CD4-positive, CD25-positive, alpha-beta regulatory T cell (primary cell): ENCODE data around the gene TSPAN18. TPM values are rescaled to one million over a fixed set of nuclear protein-coding genes. Genes with fewer than 3 reads are reported as not detected.

Experiments used
- ATAC-seq, 2 donors: fragments of 150-1000 bp; cut with Tn5 transposase; one replicate each; pipeline ENCODE4 v1.10.0; 2021; ENCODE audit warnings: low read depth in 2 of 2, moderate number of reproducible peaks in 2 of 2, moderate library complexity in 1 of 2
- DNase-seq, 3 donors: peaks; one replicate each; pipeline versions ENCODE4 v3.0.0 to v3.0.0-alpha.2; 2012 to 2022; ENCODE audit warnings: mixed read lengths in 1 of 3
- H3K27ac ChIP-seq: one replicate; pipeline ENCODE4 v1.7.0; 2013; ENCODE audit warnings: mild to moderate bottlenecking, low read length; ENCODE audit not compliant: insufficient read depth, poor library complexity, severe bottlenecking
- H3K27me3 ChIP-seq: one replicate; pipeline ENCODE4 v1.7.0; 2013; ENCODE audit warnings: low read length; ENCODE audit not compliant: control insufficient read depth, insufficient read depth
- H3K36me3 ChIP-seq: one replicate; pipeline ENCODE4 v1.7.0; 2013; ENCODE audit warnings: mild to moderate bottlenecking, low read length, moderate library complexity; ENCODE audit not compliant: control insufficient read depth, insufficient read depth
- H3K4me1 ChIP-seq: 2 replicates; pipeline ENCODE4 v1.7.0; 2013; ENCODE audit warnings: mild to moderate bottlenecking, low read length; ENCODE audit not compliant: insufficient read depth, control insufficient read depth, poor library complexity, severe bottlenecking
- H3K4me3 ChIP-seq: one replicate; pipeline ENCODE4 v1.7.0; 2013; ENCODE audit warnings: low read depth, mild to moderate bottlenecking, low read length, moderate library complexity
- H3K9me3 ChIP-seq, 2 experiments: 1 replicate in 1 of 2; 2 replicates in 1 of 2; pipeline ENCODE4 v1.7.0; 2013; ENCODE audit warnings: low read length in 2 of 2, mild to moderate bottlenecking in 1 of 2, moderate library complexity in 1 of 2; ENCODE audit not compliant: control insufficient read depth in 2 of 2
- H3K27ac Mint-ChIP-seq, 3 donors: one replicate each; pipeline ENCODE4 v1.8.0; 2020 to 2022; ENCODE audit warnings: mild to moderate bottlenecking in 3 of 3, mixed read lengths in 3 of 3, moderate library complexity in 2 of 3
- H3K27me3 Mint-ChIP-seq: one replicate; pipeline ENCODE4 v1.8.0; 2022; ENCODE audit warnings: mild to moderate bottlenecking, mixed read lengths
- H3K36me3 Mint-ChIP-seq: one replicate; pipeline ENCODE4 v1.8.0; 2020; ENCODE audit warnings: mixed read lengths
- H3K4me1 Mint-ChIP-seq, 4 donors: one replicate each; pipeline ENCODE4 v1.8.0; 2020 to 2022; ENCODE audit warnings: mixed read lengths in 4 of 4, mild to moderate bottlenecking in 1 of 4
- H3K4me3 Mint-ChIP-seq, 4 donors: one replicate each; pipeline ENCODE4 v1.8.0; 2020 to 2022; ENCODE audit warnings: mild to moderate bottlenecking in 4 of 4, mixed read lengths in 4 of 4, moderate library complexity in 3 of 4
- H3K9me3 Mint-ChIP-seq, 7 donors: one replicate each; pipeline ENCODE4 v1.8.0; 2020 to 2022; ENCODE audit warnings: mixed read lengths in 7 of 7, mild to moderate bottlenecking in 3 of 7, moderate library complexity in 2 of 7
- polyA plus RNA-seq, 4 donors: library from polyadenylated mRNA; unstranded; fragments of 300-500 nt; fragmentation: Illumina TruSeq; gene quantifications; one replicate each; pipeline ENCODE4 v1.2.3, GENCODE V29; 2021
- total RNA-seq: library from RNA; stranded (reverse); gene quantifications from one replicate; pipeline ENCODE4 v1.2.3, GENCODE V29; 2022

TSPAN18 gene
- total and polyA plus RNA-seq, 5 donors from 2014 or later = 3.2 to 36.9 (median 4.9) TPM

- Histone ChIP-seq H3K27me3 (no peaks in the 10 kb centered on the region), H3K27ac (no peak overlapping the region), H3K4me3 (no peak overlapping the region), H3K4me1 (no peaks in the 10 kb centered on the region), H3K9me3 (peaks cover 0 to 4% of the 10 kb centered on the region in 2 experiments), H3K36me3 (peaks cover 13% of the 10 kb centered on the region)
- Mint-ChIP-seq H3K9me3 (peaks cover 0 to 3% (median 0%) of the 10 kb centered on the region in 7 donors), H3K4me3 (no peak overlapping the region), H3K27me3 (peaks cover 11% of the 10 kb centered on the region), H3K27ac (no peak overlapping the region), H3K4me1 (peaks cover 0 to 27% (median 11%) of the 10 kb centered on the region in 4 donors), H3K36me3 (peaks cover 24% of the 10 kb centered on the region)
- DNase-seq = no peak
- ATAC-seq = no peak
These were observed 44.5 kb downstream of the TSPAN18 start for GRCh38 chr11:44771252-44771734.

- H3K27me3 Mint-ChIP-seq = peaks cover 11% of the 10 kb centered on the region
- peaks cover 0 to 4% of the 10 kb centered on the region in 2 experiments for H3K9me3 ChIP-seq
- H3K27ac ChIP-seq = no peak overlapping the region
- no peak overlapping the region for H3K4me3 Mint-ChIP-seq
- H3K27ac Mint-ChIP-seq = no peak overlapping the region
- H3K4me1 Mint-ChIP-seq = peaks cover 0 to 27% (median 11%) of the 10 kb centered on the region in 4 donors
- H3K4me1 ChIP-seq = no peaks in the 10 kb centered on the region
- DNase-seq (no peak), ATAC-seq (no peak)
- no peaks in the 10 kb centered on the region for H3K27me3 ChIP-seq
- peaks cover 11% of the 10 kb centered on the region for H3K36me3 ChIP-seq
- H3K9me3 Mint-ChIP-seq = peaks cover 0 to 3% (median 0%) of the 10 kb centered on the region in 7 donors
- H3K36me3 Mint-ChIP-seq = peaks cover 21% of the 10 kb centered on the region
- H3K4me3 ChIP-seq = no peak overlapping the region
These were observed 45.1 kb downstream of the TSPAN18 start for GRCh38 chr11:44771841-44772240.

- Mint-ChIP-seq H3K4me3 (no peak overlapping the region), H3K27ac (no peak overlapping the region), H3K36me3 (peaks cover 18% of the 10 kb centered on the region), H3K4me1 (peaks cover 0 to 35% (median 12%) of the 10 kb centered on the region in 4 donors), H3K9me3 (peaks cover 0 to 1% (median 0%) of the 10 kb centered on the region in 7 donors), H3K27me3 (peaks cover 11% of the 10 kb centered on the region)
- Histone ChIP-seq H3K4me3 (no peak overlapping the region), H3K27me3 (no peaks in the 10 kb centered on the region), H3K9me3 (no peaks in the 10 kb centered on the region), H3K4me1 (no peaks in the 10 kb centered on the region), H3K36me3 (peaks cover 2% of the 10 kb centered on the region), H3K27ac (no peak overlapping the region)
- no peak for ATAC-seq
- DNase-seq = no peak
These were observed 46.7 kb downstream of the TSPAN18 start for GRCh38 chr11:44773351-44773965.

GRCh38 chr11:44774108-44774507 lies 47.3 kb downstream of the TSPAN18 start:
- Mint-ChIP-seq H3K9me3 (no peaks in the 10 kb centered on the region), H3K27ac (no peak overlapping the region), H3K4me3 (no peak overlapping the region), H3K36me3 (peaks cover 16% of the 10 kb centered on the region), H3K27me3 (peaks cover 11% of the 10 kb centered on the region), H3K4me1 (peaks cover 0 to 35% (median 12%) of the 10 kb centered on the region in 4 donors)
- H3K4me1 ChIP-seq = no peaks in the 10 kb centered on the region
- no peak overlapping the region for H3K27ac ChIP-seq
- no peaks in the 10 kb centered on the region for H3K9me3 ChIP-seq
- no peaks in the 10 kb centered on the region for H3K27me3 ChIP-seq
- ATAC-seq = no peak
- no peak for DNase-seq
- no peak overlapping the region for H3K4me3 ChIP-seq
- H3K36me3 ChIP-seq = peaks cover 2% of the 10 kb centered on the region

GRCh38 chr11:44774731-44775130 lies 48.0 kb downstream of the TSPAN18 start:
- Mint-ChIP-seq H3K4me3 (no peak overlapping the region), H3K36me3 (peaks cover 16% of the 10 kb centered on the region), H3K27ac (peak overlapping the region in 2 of 3 donors; percentile 13 to 60), H3K9me3 (no peaks in the 10 kb centered on the region), H3K4me1 (peaks cover 0 to 29% (median 12%) of the 10 kb centered on the region in 4 donors), H3K27me3 (peaks cover 11% of the 10 kb centered on the region)
- DNase-seq = no peak
- Histone ChIP-seq H3K36me3 (peaks cover 2% of the 10 kb centered on the region), H3K27ac (no peak overlapping the region), H3K9me3 (no peaks in the 10 kb centered on the region), H3K27me3 (no peaks in the 10 kb centered on the region), H3K4me3 (no peak overlapping the region), H3K4me1 (no peaks in the 10 kb centered on the region)
- ATAC-seq = no peak

GRCh38 chr11:44775366-44775984 lies 48.7 kb downstream of the TSPAN18 start:
- DNase-seq (peak; percentile 35 to 64 (median 41)), ATAC-seq (no peak)
- Histone ChIP-seq H3K27ac (no peak overlapping the region), H3K27me3 (no peaks in the 10 kb centered on the region), H3K4me3 (no peak overlapping the region), H3K4me1 (no peaks in the 10 kb centered on the region), H3K9me3 (no peaks in the 10 kb centered on the region), H3K36me3 (no peaks in the 10 kb centered on the region)
- Mint-ChIP-seq H3K4me1 (peaks cover 0 to 24% (median 16%) of the 10 kb centered on the region in 4 donors), H3K27me3 (peaks cover 11% of the 10 kb centered on the region), H3K9me3 (no peaks in the 10 kb centered on the region), H3K4me3 (no peak overlapping the region), H3K36me3 (peaks cover 20% of the 10 kb centered on the region), H3K27ac (peak overlapping the region in 2 of 3 donors; percentile 53 to 62)

- ATAC-seq (no peak), DNase-seq (no peak)
- H3K27me3 Mint-ChIP-seq = peaks cover 10% of the 10 kb centered on the region
- no peak overlapping the region for H3K27ac Mint-ChIP-seq
- Histone ChIP-seq H3K27ac (no peak overlapping the region), H3K4me1 (no peaks in the 10 kb centered on the region), H3K4me3 (no peak overlapping the region), H3K27me3 (no peaks in the 10 kb centered on the region), H3K36me3 (no peaks in the 10 kb centered on the region), H3K9me3 (no peaks in the 10 kb centered on the region)
- no peak overlapping the region for H3K4me3 Mint-ChIP-seq
- H3K9me3 Mint-ChIP-seq = no peaks in the 10 kb centered on the region
- peaks cover 0 to 19% (median 16%) of the 10 kb centered on the region in 4 donors for H3K4me1 Mint-ChIP-seq
- peaks cover 14% of the 10 kb centered on the region for H3K36me3 Mint-ChIP-seq
These were observed 49.3 kb downstream of the TSPAN18 start for GRCh38 chr11:44775985-44776446.
